NCI-H82 treated with DMSO at 0.1 percent for 48 hours (cell line): ENCODE measurements around the gene MITF.

Experiments
- DNase-seq: peaks from one replicate; lab custom pipeline; 2025; ENCODE audit not compliant: unreplicated experiment; lab: John Stamatoyannopoulos, UW

Gene MITF

DNA sequence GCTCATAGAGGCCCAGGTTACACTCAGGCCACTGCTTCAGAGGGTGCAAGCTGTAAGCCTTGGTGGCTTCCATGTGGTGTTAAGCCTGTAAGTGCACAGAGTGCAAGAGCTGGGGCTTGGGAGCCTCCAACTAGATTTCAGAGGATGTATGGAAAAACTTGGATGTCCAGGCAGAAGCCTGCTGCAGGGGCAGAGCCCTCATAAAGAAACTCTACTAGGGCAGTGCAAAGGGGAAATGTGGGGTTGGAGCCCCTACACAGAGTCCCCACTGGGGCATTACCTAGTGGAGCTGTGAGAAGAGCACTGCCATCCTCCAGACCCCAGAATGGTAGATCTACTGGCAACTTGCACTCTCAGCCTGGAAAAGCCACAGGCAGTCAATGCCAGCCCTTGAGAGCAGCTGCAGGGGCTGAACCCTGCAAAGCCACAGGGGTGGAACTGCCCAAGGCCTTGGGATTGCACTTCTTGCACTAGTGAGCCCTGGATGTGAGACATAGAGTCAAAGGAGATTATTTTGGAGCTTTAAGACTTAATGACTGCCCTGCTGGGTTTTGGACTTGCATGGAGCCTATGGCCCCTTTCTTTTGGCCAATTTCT is 14.0 kb downstream of the MITF start:
- DNase-seq = no peak

DNA sequence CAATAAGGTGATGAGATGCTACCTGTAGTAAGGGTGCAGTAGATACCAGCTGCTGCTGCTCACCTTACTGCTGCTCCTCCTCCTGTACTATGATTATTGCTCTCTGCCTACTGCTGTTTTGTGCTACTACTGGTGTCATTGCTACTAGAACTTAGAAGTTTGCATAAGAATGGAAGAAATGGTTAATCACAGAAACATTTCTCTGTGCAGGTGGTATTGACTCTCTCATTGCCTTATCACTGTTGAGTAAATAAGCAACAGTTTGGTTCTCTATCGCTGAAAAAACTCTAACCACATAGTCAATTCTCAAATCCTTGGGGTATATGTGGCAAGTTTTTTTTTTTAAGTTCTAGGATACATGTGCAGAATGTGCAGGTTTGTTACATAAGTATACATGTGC is 16.5 kb downstream of the MITF start:
- DNase-seq = no peak

DNA sequence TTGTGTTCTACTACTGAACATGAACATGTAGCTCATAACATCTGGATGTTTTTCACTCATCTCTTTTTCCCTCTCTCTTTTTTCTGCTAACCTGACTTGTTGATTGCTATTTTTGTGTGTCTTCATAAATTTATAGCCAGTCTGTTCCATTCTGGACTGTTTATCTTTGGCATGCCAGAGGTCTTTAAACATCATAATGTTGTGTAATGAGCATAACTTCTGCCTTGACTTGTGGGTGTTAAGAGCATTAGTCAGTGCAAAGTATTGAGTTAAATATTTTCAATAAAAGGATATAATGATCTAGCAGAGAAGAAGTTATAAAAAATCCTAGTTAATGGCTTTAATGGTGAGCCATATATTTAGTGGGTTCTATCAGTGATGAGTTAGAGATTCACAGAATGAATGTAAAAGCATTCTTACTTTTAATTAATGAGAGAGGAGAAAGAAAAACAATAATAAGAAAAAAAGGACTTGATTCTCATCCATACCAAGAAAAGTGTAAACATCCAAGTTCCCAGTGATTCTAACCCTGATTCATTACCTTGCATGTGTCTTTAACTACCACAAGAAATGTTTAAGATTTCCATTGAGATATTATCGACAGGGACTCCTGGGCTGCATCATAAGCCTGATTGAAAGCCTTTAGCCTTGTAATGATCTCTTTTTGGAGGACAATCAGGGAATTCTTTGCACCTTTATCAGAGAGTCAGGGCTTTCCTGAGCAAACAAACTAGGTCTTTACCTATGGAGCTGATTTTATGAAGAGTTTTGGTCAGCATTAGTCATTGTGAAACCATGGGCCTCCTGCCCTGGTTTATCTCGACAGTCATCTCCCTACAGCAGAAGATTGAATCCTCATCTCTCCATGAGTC is 22.9 kb downstream of the MITF start:
- DNase-seq = no peak

DNA sequence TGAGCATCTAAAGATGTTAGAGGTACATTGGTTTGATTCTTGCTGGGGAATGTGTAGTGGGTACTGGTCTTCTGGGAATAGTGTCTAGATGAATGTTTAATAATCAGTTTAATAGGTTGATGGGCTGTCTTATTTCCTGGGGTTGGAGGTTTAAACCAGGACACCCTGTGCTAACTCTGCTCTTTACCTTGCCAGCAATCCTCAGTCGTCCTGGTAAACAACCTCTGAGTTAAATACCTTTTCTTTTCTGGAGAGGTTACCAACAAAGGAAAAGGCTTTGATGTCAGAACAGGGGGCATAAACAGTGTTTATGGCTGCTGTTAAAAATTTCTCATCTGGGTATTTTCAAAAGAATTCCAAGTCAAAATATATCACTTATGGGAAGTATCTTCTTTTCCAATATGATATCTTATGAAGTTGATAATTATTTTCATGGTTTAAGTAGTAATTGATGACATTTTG is 23.5 kb downstream of the MITF start:
- DNase-seq = no peak

DNA sequence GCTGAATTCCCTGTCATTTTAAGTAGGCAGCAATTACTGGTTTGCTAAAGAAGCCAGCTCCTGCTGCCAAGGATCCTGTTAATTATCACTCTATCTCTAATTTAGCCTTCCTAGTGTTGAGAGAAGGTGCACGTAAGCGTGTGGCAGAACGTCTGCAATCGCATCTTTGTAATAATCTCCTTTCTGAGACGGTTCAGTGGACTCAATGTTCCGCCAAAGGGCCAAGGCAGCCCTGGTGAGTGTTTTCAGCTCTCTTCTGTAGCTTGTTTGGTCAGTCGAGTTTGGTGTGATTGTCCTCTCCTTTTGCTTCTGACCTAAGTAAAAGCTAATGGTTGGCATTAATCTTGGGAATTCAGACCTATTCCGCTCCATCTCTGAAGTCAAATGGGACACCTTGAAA is 24.2 kb downstream of the MITF start:
- DNase-seq = no peak

DNA sequence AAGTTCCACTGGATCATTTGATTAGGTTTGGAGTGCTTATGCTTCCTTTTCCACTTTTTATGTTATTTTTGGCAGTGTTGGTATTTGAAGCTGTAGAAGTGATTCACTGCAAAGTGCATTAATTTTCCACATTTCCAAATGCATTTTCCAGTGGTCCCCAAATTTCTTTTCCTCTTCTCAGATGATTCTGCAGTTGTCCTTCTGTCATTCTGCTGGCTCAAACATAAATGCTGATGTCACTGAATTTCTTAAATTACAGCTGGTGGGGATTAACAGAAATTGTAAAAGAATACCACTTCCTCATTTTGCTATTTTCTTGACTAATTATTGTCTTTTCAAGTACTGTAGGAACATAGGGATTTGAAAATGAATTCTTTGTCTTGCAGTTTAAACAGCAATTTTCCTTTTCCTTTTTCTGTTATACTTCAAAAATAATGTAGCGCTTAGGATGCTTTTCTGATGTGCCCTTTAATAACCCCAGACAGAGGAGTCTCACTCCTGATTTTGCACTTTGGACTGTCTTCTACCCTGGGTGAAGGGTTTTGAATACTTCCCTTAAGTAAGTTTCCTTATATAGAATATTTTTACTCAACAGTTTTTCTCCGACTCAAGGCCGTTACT is 25.0 kb downstream of the MITF start:
- no peak for DNase-seq

DNA sequence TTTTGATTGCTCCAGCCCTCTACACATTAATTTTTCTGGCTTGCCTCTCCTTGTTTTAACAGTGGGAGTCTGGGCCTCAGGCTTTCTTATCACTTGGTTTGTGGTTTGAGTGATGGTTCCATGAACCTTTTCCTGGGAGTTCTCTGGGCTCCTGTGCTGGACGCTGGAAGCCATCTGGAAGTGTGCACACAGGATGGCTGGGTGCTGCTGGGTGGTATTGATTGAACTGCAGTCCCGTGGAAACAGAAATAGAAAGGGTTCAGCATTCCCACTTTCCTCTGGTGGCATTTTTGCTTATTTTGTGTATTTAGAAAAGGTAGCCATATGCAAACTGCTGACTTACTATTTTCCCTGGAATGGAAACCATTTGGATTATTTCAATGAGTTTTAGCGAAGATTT is 25.6 kb downstream of the MITF start:
- DNase-seq = no peak

DNA sequence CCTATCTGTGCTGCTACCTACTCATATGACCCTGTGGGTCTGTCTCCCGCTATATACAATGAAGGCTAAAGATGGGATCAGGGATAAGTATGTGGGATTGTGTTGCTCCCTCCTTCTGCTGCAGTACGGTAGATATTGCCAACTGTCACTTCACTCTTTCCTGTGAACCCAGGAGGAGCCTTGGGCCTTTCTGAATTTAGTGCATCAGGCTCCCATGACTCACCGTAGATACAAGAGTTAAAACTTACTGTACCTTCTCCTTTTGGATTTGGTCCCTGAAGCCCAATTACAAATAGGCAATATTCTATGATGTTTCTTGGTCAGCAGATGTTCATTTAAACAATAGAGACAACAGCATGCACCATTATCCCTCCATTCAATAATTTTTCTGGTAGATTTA is 27.4 kb downstream of the MITF start:
- no peak for DNase-seq

DNA sequence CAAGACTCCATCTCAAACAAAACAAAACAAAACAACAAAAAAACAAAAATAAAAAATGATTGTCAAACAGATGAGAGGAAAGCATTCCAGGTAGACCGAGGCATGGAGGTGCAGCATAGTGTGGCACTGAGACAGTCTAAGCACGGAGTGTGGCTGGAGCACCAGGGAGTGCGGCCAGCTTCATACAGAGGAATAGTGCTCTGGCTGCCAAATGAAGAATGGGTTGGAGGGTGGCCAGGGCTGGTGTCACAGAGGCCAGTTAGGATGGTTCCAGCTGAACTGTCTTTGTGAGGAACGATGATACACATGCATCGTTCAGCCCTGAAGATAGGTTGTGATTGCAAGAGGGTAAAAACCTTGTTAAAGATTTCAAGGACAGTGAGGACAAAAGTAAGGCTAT is 28.3 kb downstream of the MITF start:
- DNase-seq = no peak

DNA sequence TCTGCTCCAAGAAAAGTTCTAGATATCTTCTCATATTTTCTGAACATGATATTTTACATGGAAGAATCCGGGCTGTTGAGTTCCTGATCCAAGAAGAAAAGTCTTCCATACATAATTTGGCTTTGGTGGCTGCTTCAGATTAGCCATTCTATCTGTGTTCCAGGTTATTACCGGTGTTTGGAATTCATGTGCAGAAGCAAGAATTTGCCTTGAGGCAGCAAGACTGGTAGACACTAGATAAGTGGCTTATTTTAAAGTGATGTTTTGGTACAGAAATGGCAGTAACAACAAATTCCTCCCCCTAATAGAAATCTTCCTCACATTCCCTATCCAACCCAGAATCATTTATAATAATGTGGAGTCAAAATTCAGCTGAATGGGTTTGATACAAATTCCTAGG is 29.2 kb downstream of the MITF start:
- DNase-seq = no peak

DNA sequence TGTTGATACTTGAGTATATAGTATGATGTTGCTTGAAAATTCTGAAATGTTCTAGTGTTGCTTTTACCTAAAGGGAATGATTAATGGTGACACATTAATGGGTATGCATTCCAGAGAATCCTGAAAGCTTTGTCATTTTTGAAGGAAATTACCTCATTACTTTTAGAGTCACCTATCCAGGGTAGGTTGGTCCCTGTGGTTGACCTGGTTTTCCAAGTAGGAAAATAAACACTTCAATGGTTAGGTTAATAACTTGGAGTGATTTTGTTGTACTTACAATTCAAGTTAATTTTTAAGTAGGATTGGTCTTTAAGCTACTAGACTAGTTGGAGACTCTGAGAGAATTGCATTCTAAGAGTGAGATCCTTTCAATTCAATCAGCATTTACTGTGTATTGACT is 31.0 kb downstream of the MITF start:
- no peak for DNase-seq

DNA sequence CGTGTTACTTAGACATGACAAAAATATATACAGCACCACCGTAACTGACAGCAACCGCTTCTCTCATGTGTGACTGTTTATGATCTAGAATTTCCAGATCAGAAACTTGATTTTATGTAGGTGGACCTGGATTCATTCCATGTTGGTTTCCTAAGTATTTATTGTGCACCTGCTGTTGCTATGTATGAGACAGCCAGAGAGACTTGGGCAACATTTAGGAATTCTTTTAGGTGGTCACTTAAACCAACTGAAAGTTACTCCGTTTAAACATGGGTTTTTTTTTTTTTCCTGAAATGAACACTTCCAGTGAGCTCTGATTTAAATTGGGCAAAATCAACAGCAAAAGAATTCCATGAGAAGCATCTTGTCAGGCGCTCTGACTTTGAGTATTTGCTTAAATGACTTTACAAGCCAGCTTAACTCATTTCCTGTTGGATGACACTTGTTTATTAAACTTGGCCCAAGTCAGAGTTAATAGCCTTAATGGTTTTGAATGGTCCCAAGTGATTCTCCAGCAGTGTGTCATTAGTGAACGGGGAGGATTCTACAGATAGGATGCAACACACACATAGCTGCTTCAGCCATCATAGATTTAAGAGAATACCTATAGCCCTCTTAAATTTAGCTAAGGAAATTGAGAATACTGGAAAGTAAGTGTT is 31.8 kb downstream of the MITF start:
- no peak for DNase-seq

DNA sequence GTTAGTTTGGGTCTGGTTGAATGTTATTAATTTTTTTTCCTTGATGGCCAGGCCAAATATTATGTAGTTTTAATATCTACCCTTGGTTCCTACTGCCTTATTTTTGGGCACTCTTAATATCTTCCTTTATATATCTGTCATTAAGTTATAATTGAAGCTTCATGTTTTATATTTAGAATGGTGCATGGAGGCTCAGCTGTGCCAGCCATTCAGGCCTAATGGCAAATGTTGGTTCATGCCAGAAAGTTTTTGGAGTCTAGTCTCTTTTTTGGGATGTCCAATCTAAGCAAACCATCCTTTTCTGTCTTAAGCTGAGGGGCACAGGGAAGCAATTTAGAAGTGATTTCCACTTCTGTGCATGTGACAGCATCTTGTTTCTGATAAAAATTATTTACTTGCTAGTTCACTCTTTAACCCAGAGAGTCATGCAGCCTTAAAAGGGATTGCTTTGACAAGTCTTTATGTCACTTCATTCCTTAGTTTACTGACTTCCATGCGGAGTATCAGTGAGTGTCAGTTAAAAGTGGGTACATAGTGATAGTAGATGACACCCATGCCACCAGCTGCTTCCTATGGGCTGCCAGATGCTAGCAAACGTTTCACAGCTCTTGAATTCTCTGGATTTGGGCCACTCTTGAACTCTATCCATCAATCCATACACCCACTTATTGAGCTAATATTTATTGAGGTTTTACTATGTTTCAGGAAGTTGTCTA is 33.0 kb downstream of the MITF start:
- no peak for DNase-seq

DNA sequence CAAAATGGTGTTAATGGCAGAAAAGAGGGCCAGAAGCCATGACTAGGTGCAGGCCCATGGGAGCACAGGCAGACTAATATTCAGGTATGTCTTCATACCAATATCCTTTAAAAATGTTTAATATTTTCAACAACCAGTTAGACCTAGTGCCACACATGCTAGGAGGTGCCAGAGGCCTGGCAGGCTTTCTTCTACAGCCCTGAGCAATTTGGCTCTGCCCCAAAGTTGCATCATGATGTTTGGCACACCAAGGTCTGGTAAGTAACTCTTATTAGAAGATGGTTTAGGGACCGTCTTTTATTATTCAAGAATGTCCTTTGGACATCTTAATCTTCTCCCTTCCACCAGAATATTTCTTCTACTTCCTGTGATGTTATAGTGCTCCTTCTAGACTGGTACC is 34.8 kb downstream of the MITF start:
- DNase-seq = no peak

DNA sequence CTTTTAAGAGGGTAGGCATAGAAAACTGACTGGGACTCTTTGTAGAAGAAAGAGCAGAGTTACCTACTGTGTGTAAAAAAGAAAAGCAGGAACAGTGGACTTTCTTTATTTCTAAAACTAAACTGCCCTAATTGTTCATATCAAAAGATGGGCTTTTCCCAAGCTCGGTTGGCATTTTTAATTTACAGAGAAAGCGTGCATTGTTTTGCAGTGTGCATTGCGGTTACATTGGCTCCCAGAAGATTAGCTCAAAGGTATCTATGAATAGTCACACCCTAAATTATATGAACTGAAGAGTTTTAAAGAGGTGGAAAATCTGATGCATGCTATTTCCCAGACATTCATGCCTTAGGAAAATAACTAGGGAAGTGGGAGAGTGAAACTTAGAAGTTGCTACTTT is 36.5 kb downstream of the MITF start:
- no peak for DNase-seq

DNA sequence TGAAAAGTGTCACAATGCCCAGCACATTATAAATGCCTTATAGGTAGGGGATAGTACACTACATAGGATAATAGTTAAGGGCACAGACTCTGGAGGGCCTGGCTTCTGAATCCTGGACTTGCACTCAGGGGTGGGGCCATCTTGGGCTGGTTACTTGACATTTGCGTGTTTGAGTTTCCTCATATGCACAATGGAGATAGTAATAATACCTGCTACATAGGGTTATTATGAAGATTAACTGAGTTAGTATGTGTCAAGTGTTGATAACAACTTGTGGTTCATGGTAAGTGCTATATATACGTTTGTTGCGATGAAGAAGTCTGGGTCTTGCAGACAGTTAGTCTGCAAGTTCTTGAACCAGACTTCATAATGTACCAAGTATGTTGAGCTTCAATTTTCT is 37.0 kb downstream of the MITF start:
- no peak for DNase-seq

DNA sequence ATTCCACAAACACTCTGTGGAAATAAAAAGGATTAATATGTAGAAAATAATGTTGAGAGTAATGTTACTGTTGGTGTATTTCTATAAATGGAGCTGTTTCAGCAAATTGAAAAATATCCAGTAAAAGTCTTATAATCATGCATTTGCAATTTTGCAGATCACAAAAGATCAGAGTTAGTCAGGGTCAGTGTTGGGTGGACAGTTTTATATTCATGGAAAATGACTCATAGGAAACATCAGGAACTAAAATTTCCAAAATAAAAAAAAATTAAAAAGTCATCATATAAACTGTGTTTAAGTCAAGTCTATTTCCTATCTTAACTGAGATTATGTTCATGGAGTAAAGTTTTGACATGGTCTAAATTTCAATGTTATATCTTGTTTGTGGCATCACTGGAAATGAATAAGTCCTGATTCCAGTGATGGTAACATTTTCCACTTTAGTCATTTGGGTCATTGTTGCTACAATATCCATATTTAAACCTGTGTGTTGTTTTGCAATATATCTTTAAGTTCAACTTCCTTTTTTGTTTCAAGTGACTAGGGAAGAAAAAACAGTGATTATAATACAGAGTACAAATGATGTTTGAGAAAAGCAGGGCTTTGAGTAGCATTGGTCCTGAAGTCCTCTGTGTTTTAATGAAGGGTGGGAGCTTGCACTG is 37.8 kb downstream of the MITF start:
- no peak for DNase-seq

DNA sequence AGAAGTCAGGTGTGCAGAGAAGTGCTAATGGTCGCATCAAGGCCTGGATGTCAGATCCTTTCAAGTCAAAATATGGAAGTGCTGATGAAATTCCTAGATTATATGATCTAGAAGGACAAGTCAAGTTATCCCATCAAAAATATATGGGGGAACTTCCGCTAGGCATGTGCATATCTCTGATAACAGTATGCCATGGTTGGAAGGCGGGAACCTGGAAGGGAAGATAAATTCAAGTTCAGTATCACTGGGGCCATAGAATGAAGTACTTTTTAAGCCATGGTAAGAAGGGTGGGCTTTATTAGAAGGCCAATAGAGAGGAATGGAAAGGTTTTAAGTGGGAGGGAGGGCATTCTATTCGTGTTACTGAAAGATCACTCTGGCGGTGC is 38.3 kb downstream of the MITF start:
- DNase-seq = no peak

DNA sequence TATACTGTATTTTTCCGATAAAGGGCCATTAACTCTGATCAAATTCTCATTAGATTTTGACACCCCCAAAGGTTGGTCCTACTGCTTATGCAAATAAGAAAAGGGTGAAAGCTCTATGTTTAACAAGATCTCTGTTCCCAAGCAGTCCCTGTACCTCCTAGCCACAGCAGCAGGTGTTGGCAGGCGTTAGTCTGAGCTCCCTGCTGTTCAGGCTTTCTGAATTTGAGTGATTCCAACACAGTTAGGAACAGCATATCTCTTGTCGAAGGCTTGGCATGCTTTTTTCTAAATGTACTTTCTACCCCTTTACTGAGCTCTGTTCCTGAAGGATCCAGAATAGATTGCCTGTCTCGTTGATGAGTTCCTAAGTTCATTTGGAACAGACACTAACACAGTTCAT is 42.3 kb downstream of the MITF start:
- no peak for DNase-seq

DNA sequence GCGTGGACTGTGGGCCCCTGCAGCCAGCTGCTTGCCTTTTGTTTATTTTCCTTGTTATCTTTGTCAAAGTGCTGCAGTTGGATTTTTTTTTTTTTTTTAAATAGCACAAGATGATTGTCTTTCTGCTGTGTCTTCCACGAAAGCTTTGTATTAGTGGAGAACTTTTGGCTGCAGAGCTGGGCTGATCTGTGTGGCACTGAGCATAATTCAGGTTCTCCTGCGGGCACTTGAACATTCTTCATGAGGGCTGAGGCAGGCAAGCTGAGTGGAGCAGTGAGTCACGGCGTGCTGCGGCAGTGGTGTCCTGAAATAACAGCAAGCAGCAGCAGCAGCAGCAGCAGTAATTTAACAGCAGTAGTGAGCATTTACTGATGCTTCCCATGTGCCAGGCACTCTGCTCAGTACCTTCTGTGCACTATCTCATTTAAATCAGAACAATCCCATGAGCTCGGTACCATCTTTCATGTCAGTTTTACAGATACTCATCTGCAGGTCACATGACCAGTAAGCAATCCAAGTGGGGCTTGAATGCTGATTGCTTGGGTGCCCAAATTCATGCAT is 45.8 kb downstream of the MITF start:
- no peak for DNase-seq
